ENCODE results near the gene MARCHF9.

The MARCHF9 gene

DNA sequence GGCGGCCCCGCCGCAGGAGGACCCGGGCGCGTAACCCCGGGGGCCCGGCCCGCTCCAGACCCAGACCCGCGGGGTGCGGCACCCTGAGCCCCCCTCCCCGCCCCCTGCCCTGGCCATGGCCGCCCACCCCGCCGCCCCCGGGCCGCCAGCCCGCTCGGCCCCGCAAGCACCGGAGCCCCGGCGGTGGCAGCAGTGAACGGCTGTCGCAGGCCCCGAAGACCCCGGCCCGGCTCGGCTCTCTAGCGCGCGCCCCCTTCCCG lies 221 bp downstream of the MARCHF9 start:
- DNase-seq, result no peak

DNA sequence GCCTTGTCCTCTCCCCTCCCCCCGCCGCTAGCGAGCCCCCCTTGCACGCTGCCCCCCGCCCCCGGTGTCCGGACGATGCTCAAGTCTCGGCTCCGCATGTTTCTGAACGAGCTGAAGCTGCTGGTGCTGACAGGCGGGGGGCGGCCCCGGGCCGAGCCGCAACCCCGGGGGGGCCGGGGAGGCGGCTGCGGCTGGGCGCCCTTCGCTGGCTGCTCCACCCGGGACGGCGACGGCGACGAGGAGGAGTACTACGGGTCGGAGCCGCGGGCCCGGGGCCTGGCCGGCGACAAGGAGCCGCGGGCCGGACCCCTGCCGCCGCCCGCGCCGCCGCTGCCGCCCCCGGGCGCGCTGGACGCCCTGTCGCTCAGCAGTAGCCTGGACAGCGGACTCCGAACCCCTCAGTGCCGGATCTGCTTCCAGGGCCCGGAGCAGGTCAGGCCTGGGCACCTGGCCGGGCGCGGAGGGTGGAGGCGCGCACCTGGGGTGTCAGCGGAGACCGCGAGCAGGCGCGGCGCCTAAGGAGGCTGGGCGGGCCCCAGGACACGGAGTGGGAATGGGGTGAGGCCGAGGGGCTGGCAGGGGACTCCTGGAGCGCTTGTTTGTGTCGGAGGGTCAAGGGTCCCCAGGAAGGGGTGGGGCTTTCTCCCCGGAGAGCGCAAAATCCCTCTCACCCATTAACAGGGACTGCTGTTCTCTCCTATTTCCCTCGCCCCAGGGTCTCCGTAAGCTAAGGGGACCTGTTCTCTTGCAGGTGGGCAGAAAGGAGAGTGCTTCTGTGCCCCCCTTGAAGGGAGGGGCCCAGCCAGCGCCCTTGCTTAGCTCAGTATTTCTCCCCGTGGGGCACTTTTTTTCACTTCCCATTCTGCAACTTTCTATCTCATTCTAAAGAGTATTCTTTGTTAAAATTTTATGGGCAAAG lies 810 bp downstream of the MARCHF9 start:
- no peak for DNase-seq

DNA sequence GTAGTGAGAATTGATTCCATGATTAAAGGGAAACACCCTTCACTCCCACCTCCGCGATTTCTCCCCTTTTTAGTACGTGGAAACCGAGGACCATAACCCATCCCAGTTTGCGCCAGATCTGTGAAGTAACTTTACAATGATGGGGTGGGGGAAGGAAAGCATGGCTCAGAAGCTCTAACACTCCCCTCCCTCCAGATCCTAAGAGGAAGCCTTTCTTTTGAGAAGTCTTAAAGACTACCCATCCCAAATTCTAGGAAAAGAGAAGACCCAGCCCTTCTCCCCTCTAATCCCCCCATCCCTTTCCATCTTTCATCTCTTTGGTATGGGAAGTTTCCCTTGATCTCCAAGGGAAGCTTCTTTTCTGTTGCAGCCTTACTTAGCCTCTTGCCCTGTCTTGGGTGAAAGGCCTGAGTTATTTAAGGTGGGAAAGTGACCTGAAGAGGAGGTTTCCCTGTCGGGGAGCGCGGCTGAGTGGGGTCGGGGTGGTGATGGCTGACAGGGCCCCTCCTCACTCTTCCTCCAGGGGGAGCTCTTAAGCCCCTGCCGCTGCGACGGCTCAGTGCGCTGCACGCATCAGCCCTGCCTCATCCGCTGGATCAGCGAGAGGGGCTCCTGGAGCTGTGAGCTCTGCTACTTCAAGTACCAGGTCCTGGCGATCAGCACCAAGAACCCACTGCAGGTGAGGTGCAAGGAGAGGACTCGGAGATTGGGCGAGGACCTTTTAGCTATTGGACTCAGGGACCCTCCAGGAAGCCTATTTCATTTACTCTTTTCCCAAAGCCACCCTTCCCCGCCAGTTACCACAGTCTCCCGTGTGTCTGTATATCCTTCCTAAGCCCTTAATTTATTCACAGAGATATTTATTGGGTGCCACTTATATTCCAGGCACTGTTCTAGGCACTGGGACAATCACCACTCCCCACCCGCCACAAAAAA lies 1.8 kb downstream of the MARCHF9 start:
- DNase-seq, result peak; percentile 48 to 61

GRCh38 chr12:57757771-57758170 lies 2.9 kb downstream of the MARCHF9 start:
- no peak for DNase-seq

DNA sequence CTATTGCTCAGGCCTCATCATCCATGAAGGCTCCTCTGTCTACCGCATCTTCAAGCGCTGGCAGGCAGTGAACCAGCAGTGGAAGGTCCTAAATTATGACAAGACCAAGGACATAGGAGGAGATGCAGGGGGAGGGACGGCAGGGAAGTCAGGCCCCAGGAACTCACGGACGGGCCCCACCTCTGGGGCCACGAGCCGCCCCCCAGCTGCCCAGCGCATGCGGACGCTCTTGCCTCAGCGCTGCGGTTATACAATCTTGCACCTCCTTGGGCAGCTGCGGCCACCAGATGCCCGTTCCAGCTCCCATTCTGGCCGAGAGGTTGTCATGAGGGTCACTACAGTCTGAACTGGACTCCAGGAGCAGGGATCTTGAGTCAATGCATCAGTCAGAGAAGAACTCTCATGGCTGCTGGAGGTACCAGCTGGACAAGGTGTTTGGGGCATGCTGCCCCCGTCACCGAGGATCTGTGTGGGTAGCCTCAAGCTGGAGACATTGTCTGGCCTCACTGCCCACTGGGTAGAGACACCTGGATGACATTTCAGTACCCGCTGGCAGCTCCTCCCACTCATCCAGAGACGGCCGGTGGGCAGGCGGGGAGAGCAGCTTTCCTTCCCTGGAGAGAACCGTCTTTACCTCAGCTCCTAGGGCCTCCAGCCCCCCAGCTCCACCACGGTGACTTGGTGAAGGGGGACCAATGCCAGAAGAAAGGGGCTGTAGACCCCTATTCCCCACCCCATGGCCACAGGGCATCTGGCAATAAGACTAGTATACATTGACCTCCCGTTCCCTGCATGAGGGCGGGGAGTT lies 3.9 kb downstream of the MARCHF9 start:
- no peak for DNase-seq

DNA sequence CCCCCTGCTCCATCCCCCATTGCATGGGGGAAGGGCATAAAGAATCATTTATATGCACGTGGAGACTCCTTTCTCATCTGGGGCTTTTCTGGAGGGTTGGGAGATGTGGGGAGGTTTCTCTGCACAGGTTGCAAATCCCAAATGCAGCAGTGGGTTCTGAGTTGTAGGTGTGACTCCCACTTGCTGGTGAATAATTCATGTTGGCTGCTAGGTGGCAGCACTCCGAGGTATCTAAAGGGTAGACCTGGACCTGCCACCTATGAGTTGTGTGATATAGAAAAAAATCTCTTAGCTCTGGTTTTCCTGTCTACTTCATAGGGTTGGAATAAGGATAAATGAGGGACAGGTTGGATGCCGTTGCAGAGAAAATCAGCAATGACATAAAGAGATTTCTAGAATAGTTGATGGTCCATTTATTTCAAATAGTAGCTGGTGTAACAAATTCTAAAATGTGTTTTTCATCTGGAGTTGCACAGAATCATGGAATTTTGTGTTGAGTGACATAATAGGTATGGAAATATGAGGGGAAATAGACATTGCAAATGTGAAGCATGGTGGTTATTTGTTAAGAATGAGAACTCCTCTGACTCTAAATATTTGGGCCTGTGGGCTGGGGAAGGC lies 4.6 kb downstream of the MARCHF9 start:
- DNase-seq, result no peak

GRCh38 chr12:57760347-57760982 lies 5.6 kb downstream of the MARCHF9 start:
- no peak for DNase-seq

DNA sequence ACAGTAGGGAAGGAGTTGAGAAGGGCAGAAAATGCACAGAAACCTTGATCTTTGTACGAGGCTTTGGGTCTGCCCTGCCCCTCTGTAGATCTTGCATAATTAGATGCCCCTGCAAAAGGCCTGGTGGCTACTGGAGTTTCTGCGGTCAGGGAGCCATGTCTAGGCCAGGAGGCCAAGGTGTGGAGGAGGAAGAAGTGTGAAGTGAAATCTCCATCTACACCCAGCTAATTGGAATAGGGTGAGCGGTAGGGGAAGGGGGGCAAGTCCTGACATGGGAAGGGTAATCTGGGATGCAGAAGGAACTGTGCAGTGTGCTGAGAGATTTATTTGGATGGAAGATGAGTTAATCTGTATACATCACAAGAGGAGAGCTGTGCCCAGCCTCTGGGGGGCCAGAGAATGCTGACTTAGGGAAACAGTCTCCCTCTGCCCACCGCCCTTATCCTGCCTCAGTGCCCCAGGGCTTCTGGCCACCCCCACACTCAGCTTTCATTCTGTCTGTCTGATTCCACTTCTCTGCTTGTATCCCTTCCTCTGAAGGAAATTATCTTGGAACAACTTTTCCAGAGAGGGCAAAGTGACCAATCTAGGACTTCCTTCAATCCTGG lies 6.6 kb downstream of the MARCHF9 start:
- no peak for DNase-seq

- no peak for DNase-seq
Observed at GRCh38 chr12:57762463-57762862, 7.6 kb downstream of the MARCHF9 start.

GRCh38 chr12:57763881-57764661 lies 9.2 kb downstream of the MARCHF9 start:
- DNase-seq, result no peak

DNA sequence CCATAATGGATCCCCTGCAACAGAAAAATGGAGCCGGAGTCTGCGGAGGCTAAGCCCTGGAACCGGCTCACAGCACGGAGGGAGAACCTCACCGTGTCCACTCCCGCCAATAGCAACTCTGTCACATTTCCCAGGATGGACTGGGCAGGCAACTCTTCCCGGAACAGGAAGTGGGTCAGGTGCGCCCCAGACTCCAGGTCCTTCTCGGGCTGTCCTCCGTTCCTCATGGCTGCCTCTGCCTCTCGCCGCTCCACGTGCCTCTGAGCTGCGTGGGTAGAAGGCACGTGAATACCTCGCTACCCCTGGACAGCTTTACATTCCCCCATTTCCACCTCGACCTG lies 9.7 kb downstream of the MARCHF9 start:
- no peak for DNase-seq

- peak in 1 of 2 donors; percentile 51 for DNase-seq
Observed at GRCh38 chr12:57765003-57765697, 10.2 kb downstream of the MARCHF9 start.

GRCh38 chr12:57765698-57766463 lies 11.0 kb downstream of the MARCHF9 start:
- DNase-seq, result peak in 1 of 2 donors; percentile 35

DNA sequence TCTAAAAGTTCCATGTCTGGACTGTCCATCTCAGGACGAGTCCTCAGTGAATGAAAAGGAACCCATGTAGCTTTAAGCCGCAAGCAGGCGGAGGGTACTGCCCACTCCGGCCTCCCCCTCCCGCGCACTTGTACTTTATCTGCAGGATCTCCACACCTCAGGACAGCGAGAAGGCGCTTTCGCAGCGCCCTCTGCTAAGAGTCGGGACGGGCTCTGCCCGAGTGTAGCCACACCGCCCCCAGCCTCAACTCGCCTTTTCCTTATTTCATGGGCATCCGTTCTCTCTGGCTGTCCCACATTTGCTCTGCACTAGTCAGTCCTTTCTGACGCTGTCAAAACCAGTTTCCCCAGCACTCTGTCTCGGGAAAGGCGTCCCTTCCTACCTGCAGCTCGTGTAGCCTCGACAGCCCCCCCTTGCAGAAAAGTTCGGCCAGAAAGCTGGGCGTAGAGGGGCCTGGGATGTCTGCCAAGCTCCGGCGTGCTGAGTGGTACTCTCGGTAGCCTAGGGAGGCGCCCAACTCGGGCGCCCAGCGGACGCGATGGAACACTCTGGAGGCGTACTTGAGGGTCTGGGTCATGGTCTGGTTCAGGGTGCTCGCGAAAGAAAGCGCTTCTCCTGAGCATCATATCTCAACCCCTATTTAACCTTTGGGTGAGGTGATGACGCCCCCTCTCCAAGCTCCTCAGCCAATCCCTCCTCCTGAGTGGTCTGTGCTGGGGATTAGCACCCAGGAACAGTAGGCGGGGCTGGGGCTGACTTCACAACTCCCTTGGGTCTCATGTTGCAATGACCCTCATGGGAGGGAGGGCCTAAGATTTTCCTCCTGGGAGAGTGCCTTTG lies 11.8 kb downstream of the MARCHF9 start, which contains the start of gene CYP27B1:
CYP27B1 (minus strand) TSS at position 615 of the 841 bp plus-strand sequence; CDS start at position 578, 37 bp downstream.
- peak in 1 of 2 donors; percentile 61 for DNase-seq

- DNase-seq, result no peak
Observed at GRCh38 chr12:57767305-57767698, 12.4 kb downstream of the MARCHF9 start.

DNA sequence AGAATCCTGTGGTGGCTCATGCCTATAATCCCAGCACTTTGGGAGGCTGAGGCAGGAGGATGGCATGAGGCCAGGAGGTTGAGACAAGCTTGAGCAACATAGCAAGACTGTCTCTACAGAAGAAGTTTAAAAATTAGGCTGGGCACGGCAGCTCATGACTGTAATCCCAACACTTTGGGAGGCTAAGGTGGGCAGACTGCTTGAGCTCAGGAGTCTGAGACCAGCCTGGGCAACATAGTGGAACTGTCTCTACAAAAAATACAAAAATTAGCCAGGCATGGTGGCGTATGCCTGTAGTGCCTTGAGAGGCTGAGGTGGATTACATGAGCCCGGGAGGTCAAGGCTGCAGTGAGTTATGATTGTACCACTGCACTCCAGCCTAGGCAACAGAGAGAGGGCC lies 13.0 kb downstream of the MARCHF9 start:
- no peak for DNase-seq

- DNase-seq, result no peak
Observed at GRCh38 chr12:57769594-57769993, 14.7 kb downstream of the MARCHF9 start.

DNA sequence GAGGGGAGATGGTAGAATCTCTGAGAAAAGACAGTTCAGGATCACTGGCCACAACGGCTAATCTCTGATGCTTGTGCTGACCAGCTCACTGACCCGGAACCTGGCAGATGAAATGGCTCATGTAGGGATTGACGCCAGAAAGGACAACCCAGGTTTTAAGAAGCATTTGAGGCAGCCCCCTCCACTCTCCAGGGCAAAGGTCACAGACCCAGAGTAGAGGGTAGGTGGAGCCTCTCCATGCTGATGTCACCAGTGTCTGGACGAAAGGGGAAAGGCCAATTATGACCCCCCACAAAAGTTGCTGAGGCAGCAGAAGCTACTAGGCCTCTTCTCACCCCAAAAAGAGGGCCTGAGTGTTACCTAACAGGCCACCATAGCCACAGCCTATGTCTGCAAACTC lies 15.8 kb downstream of the MARCHF9 start:
- peak in 1 of 2 donors; percentile 39 for DNase-seq

All from inflammatory macrophage (primary cell).